HEK293 (cell line): ENCODE results near the gene KREMEN2.

ENCODE experiments used
- BCL11A ChIP-seq: fragments of 450-650 bp; formaldehyde crosslinking; IDR thresholded peaks from 2 replicates; pipeline ENCODE4 v1.5.1; 2016; ENCODE audit warnings: low read depth, missing biosample characterization, missing genetic modification characterization
- KLF10 ChIP-seq: fragments of 450-650 bp; IDR thresholded peaks from 2 replicates; pipeline ENCODE4 v1.5.1; 2018; ENCODE audit warnings: missing biosample characterization, mild to moderate bottlenecking, missing genetic modification characterization
- KLF7 ChIP-seq: fragments of 450-650 bp; formaldehyde crosslinking; IDR thresholded peaks from 2 replicates; pipeline ENCODE4 v1.5.1; 2016; ENCODE audit warnings: missing biosample characterization, missing genetic modification characterization, borderline replicate concordance
- MZF1 ChIP-seq: fragments of 450-650 bp; formaldehyde crosslinking; IDR thresholded peaks from 2 replicates; pipeline ENCODE4 v1.5.1; 2017; ENCODE audit warnings: missing biosample characterization, missing genetic modification characterization, borderline replicate concordance
- SP7 ChIP-seq: fragments of 450-650 bp; formaldehyde crosslinking; IDR thresholded peaks from 2 replicates; pipeline ENCODE4 v1.5.1; 2016; ENCODE audit warnings: missing biosample characterization, missing genetic modification characterization
- TRIM28 ChIP-seq: IDR thresholded peaks from 2 replicates; pipeline ENCODE4 v1.6.1; 2011; ENCODE audit warnings: low read length, control low read depth, borderline replicate concordance
- YY2 ChIP-seq: fragments of 450-650 bp; formaldehyde crosslinking; IDR thresholded peaks from 2 replicates; pipeline ENCODE4 v1.5.1; 2016; ENCODE audit warnings: missing biosample characterization, missing genetic modification characterization
- ZBTB1 ChIP-seq: fragments of 450-650 bp; formaldehyde crosslinking; IDR thresholded peaks from 2 replicates; pipeline ENCODE4 v1.5.1; 2016; ENCODE audit warnings: missing biosample characterization, missing genetic modification characterization
- ZBTB8A ChIP-seq: fragments of 450-650 bp; formaldehyde crosslinking; IDR thresholded peaks from 2 replicates; pipeline ENCODE4 v1.5.1; 2016; ENCODE audit warnings: missing biosample characterization, missing genetic modification characterization
- ZIC2 ChIP-seq: fragments of 450-650 bp; formaldehyde crosslinking; IDR thresholded peaks from 2 replicates; pipeline ENCODE4 v1.5.1; 2016; ENCODE audit warnings: missing biosample characterization, missing genetic modification characterization
- ZNF132 ChIP-seq: fragments of 450-650 bp; formaldehyde crosslinking; IDR thresholded peaks from 2 replicates; pipeline ENCODE4 v1.5.1; 2017; ENCODE audit warnings: missing biosample characterization, missing genetic modification characterization, borderline replicate concordance
- ZNF138 ChIP-seq: fragments of 450-650 bp; formaldehyde crosslinking; IDR thresholded peaks from 2 replicates; pipeline ENCODE4 v1.5.1; 2016; ENCODE audit warnings: missing biosample characterization, missing genetic modification characterization, borderline replicate concordance
- ZNF146 ChIP-seq: fragments of 450-650 bp; formaldehyde crosslinking; IDR thresholded peaks from 2 replicates; pipeline ENCODE4 v1.5.1; 2016; ENCODE audit warnings: missing biosample characterization, missing genetic modification characterization
- ZNF157 ChIP-seq: fragments of 450-650 bp; formaldehyde crosslinking; IDR thresholded peaks from 2 replicates; pipeline ENCODE4 v1.5.1; 2016; ENCODE audit warnings: missing biosample characterization, missing genetic modification characterization
- ZNF211 ChIP-seq: fragments of 450-650 bp; formaldehyde crosslinking; IDR thresholded peaks from 2 replicates; pipeline ENCODE4 v1.5.1; 2016; ENCODE audit warnings: low read depth, missing biosample characterization, missing genetic modification characterization
- ZNF221 ChIP-seq: fragments of 450-650 bp; formaldehyde crosslinking; IDR thresholded peaks from 2 replicates; pipeline ENCODE4 v1.5.1; 2017; ENCODE audit warnings: missing biosample characterization, missing genetic modification characterization, borderline replicate concordance
- ZNF223 ChIP-seq: fragments of 450-650 bp; formaldehyde crosslinking; IDR thresholded peaks from 2 replicates; pipeline ENCODE4 v1.5.1; 2016; ENCODE audit warnings: missing biosample characterization, missing genetic modification characterization
- ZNF24 ChIP-seq: fragments of 450-650 bp; formaldehyde crosslinking; IDR thresholded peaks from 2 replicates; pipeline ENCODE4 v1.5.1; 2016; ENCODE audit warnings: missing biosample characterization, missing genetic modification characterization
- ZNF248 ChIP-seq: fragments of 450-650 bp; formaldehyde crosslinking; IDR thresholded peaks from 2 replicates; pipeline ENCODE4 v1.5.1; 2017; ENCODE audit warnings: missing biosample characterization, missing genetic modification characterization
- ZNF423 ChIP-seq: fragments of 450-650 bp; formaldehyde crosslinking; IDR thresholded peaks from 2 replicates; pipeline ENCODE4 v1.5.1; 2016; ENCODE audit warnings: missing biosample characterization, missing genetic modification characterization
- ZNF433 ChIP-seq: fragments of 450-650 bp; formaldehyde crosslinking; IDR thresholded peaks from 2 replicates; pipeline ENCODE4 v1.5.1; 2016; ENCODE audit warnings: missing biosample characterization, missing genetic modification characterization, low read depth
- ZNF561 ChIP-seq: fragments of 450-650 bp; IDR thresholded peaks from 2 replicates; pipeline ENCODE4 v1.5.1; 2018; ENCODE audit warnings: missing biosample characterization, missing genetic modification characterization, borderline replicate concordance
- ZNF585B ChIP-seq: fragments of 450-650 bp; formaldehyde crosslinking; IDR thresholded peaks from 2 replicates; pipeline ENCODE4 v1.5.1; 2016; ENCODE audit warnings: missing biosample characterization, missing genetic modification characterization
- ZNF623 ChIP-seq: fragments of 450-650 bp; formaldehyde crosslinking; IDR thresholded peaks from 2 replicates; pipeline ENCODE4 v1.5.1; 2016; ENCODE audit warnings: missing biosample characterization, missing genetic modification characterization
- ZNF624 ChIP-seq: fragments of 450-650 bp; formaldehyde crosslinking; IDR thresholded peaks from 2 replicates; pipeline ENCODE4 v1.5.1; 2017; ENCODE audit warnings: missing biosample characterization, missing genetic modification characterization
- ZNF654 ChIP-seq: fragments of 450-650 bp; formaldehyde crosslinking; IDR thresholded peaks from 2 replicates; pipeline ENCODE4 v1.5.1; 2016; ENCODE audit warnings: low read depth, missing biosample characterization, missing genetic modification characterization
- ZNF660 ChIP-seq: fragments of 450-650 bp; IDR thresholded peaks from 2 replicates; pipeline ENCODE4 v1.5.1; 2018; ENCODE audit warnings: missing biosample characterization, mild to moderate bottlenecking, missing genetic modification characterization
- ZNF76 ChIP-seq: fragments of 450-650 bp; formaldehyde crosslinking; IDR thresholded peaks from 2 replicates; pipeline ENCODE4; 2016; ENCODE audit warnings: low read depth, missing biosample characterization, missing genetic modification characterization, borderline replicate concordance
- ZNF830 ChIP-seq: fragments of 450-650 bp; IDR thresholded peaks from 2 replicates; pipeline ENCODE4 v1.5.0; 2018; ENCODE audit warnings: missing biosample characterization, missing genetic modification characterization, low read depth, mild to moderate bottlenecking, moderate library complexity
- TF ChIP-seq, protein P1 (sequence below): fragments of 450-650 bp; formaldehyde crosslinking; IDR thresholded peaks from 2 replicates; pipeline ENCODE4 v1.5.1; 2016; ENCODE audit warnings: missing biosample characterization, missing genetic modification characterization
- TF ChIP-seq, protein P2 (sequence below): fragments of 450-650 bp; formaldehyde crosslinking; IDR thresholded peaks from 2 replicates; pipeline ENCODE4 v1.5.1; 2016; ENCODE audit warnings: missing biosample characterization, missing genetic modification characterization
- TF ChIP-seq, protein P3 (sequence below): fragments of 450-650 bp; formaldehyde crosslinking; IDR thresholded peaks from 2 replicates; pipeline ENCODE4 v1.5.1; 2016; ENCODE audit warnings: missing biosample characterization, missing genetic modification characterization
- TF ChIP-seq, protein P4 (sequence below): fragments of 450-650 bp; formaldehyde crosslinking; IDR thresholded peaks from 2 replicates; pipeline ENCODE4 v1.5.1; 2016; ENCODE audit warnings: missing biosample characterization, missing genetic modification characterization
- TF ChIP-seq, protein P5 (sequence below): fragments of 450-650 bp; formaldehyde crosslinking; IDR thresholded peaks from 2 replicates; pipeline ENCODE4 v1.5.1; 2017; ENCODE audit warnings: missing biosample characterization, missing genetic modification characterization

The KREMEN2 gene

DNA sequence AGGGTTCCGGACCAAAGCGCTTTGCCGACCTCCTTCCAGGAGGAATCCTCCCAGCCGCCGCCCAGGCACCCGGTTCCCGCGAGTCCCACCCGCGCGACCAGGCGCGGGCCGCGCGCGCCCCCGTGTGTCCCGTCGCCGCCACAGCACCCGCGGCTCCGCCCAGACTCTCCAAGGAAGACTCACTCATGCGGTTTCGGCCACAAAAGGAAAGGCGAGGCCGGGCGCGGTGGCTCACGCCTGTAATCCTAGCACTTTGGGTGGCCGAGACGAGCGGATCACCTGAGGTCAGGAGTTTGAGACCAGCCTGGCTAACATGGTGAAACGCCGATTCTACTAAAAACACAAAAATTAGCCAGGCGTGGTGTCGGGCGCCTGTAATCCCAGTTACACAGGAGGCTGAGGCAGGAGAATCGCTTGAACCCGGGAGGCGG is 19.6 kb downstream of the KREMEN2 start (continued):
- TF ChIP-seq ZNF24 (no peak), ZNF221 (tag by site-specific recombination) (no peak), ZNF660 (tag by site-specific recombination) (peak; percentile 86), YY2 (tag by site-specific recombination) (no peak), MZF1 (tag by site-specific recombination) (no peak), ZBTB1 (no peak), ZNF223 (tag by site-specific recombination) (no peak), ZIC2 (tag by site-specific recombination) (no peak), ZNF830 (tag by site-specific recombination) (no peak), ZBTB8A (tag by site-specific recombination) (peak; percentile 73), ZNF138 (tag by site-specific recombination) (no peak), KLF10 (tag by site-specific recombination) (peak; percentile 35; the same call in 1 of the 2 replicates), ZNF157 (no peak), ZNF624 (tag by site-specific recombination) (no peak), KLF7 (tag by site-specific recombination) (no peak), ZNF433 (tag by site-specific recombination) (no peak), BCL11A (tag by site-specific recombination) (no peak), ZNF76 (tag by site-specific recombination) (no peak), ZNF585B (no peak), TRIM28 (no peak), SP7 (tag by site-specific recombination) (peak; percentile 33; the same call in 1 of the 2 replicates), ZNF623 (tag by site-specific recombination) (no peak), ZNF423 (tag by site-specific recombination) (no peak), ZNF211 (tag by site-specific recombination) (no peak), ZNF146 (no peak), ZNF132 (no peak), ZNF248 (tag by site-specific recombination) (no peak), ZNF654 (tag by site-specific recombination) (peak; percentile 46), ZNF561 (tag by site-specific recombination) (peak; percentile 82; the same call in 1 of the 2 replicates)
- TF ChIP-seq, protein P1, sequence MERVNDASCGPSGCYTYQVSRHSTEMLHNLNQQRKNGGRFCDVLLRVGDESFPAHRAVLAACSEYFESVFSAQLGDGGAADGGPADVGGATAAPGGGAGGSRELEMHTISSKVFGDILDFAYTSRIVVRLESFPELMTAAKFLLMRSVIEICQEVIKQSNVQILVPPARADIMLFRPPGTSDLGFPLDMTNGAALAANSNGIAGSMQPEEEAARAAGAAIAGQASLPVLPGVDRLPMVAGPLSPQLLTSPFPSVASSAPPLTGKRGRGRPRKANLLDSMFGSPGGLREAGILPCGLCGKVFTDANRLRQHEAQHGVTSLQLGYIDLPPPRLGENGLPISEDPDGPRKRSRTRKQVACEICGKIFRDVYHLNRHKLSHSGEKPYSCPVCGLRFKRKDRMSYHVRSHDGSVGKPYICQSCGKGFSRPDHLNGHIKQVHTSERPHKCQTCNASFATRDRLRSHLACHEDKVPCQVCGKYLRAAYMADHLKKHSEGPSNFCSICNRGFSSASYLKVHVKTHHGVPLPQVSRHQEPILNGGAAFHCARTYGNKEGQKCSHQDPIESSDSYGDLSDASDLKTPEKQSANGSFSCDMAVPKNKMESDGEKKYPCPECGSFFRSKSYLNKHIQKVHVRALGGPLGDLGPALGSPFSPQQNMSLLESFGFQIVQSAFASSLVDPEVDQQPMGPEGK (tag by site-specific recombination) = 0 out of 2 replicates have a peak, but pooled peaks have one; percentile 20
- TF ChIP-seq, protein P2, sequence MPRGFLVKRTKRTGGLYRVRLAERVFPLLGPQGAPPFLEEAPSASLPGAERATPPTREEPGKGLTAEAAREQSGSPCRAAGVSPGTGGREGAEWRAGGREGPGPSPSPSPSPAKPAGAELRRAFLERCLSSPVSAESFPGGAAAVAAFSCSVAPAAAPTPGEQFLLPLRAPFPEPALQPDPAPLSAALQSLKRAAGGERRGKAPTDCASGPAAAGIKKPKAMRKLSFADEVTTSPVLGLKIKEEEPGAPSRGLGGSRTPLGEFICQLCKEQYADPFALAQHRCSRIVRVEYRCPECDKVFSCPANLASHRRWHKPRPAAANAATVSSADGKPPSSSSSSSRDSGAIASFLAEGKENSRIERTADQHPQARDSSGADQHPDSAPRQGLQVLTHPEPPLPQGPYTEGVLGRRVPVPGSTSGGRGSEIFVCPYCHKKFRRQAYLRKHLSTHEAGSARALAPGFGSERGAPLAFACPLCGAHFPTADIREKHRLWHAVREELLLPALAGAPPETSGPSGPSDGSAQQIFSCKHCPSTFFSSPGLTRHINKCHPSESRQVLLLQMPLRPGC (tag by site-specific recombination) = 0 out of 2 replicates have a peak, but pooled peaks have one; percentile 21
- TF ChIP-seq, protein P3, sequence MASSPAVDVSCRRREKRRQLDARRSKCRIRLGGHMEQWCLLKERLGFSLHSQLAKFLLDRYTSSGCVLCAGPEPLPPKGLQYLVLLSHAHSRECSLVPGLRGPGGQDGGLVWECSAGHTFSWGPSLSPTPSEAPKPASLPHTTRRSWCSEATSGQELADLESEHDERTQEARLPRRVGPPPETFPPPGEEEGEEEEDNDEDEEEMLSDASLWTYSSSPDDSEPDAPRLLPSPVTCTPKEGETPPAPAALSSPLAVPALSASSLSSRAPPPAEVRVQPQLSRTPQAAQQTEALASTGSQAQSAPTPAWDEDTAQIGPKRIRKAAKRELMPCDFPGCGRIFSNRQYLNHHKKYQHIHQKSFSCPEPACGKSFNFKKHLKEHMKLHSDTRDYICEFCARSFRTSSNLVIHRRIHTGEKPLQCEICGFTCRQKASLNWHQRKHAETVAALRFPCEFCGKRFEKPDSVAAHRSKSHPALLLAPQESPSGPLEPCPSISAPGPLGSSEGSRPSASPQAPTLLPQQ (tag by site-specific recombination) = peak; percentile 82; the same call in 1 of the 2 replicates
- TF ChIP-seq, protein P4, sequence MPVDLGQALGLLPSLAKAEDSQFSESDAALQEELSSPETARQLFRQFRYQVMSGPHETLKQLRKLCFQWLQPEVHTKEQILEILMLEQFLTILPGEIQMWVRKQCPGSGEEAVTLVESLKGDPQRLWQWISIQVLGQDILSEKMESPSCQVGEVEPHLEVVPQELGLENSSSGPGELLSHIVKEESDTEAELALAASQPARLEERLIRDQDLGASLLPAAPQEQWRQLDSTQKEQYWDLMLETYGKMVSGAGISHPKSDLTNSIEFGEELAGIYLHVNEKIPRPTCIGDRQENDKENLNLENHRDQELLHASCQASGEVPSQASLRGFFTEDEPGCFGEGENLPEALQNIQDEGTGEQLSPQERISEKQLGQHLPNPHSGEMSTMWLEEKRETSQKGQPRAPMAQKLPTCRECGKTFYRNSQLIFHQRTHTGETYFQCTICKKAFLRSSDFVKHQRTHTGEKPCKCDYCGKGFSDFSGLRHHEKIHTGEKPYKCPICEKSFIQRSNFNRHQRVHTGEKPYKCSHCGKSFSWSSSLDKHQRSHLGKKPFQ = no peak
- TF ChIP-seq, protein P5, sequence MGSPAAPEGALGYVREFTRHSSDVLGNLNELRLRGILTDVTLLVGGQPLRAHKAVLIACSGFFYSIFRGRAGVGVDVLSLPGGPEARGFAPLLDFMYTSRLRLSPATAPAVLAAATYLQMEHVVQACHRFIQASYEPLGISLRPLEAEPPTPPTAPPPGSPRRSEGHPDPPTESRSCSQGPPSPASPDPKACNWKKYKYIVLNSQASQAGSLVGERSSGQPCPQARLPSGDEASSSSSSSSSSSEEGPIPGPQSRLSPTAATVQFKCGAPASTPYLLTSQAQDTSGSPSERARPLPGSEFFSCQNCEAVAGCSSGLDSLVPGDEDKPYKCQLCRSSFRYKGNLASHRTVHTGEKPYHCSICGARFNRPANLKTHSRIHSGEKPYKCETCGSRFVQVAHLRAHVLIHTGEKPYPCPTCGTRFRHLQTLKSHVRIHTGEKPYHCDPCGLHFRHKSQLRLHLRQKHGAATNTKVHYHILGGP = no peak
